HG02943 (cell line): ENCODE results near the gene PLA2G2E.

Experiments used
- ATAC-seq: cut with Tn5 transposase; IDR thresholded peaks from one replicate; pipeline ENCODE4 v1.9.1; 2021; ENCODE audit warnings: mild to moderate bottlenecking, low read depth, moderate library complexity; ENCODE audit not compliant: unreplicated experiment

The PLA2G2E gene, protein sequence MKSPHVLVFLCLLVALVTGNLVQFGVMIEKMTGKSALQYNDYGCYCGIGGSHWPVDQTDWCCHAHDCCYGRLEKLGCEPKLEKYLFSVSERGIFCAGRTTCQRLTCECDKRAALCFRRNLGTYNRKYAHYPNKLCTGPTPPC

GRCh38 chr1:19923137-19923952, at the start of gene PLA2G2E:
TSS of gene PLA2G2E (minus strand) at chr1:19923617. CDS start at chr1:19923559, 58 bp downstream.
- ATAC-seq: no peak

DNA sequence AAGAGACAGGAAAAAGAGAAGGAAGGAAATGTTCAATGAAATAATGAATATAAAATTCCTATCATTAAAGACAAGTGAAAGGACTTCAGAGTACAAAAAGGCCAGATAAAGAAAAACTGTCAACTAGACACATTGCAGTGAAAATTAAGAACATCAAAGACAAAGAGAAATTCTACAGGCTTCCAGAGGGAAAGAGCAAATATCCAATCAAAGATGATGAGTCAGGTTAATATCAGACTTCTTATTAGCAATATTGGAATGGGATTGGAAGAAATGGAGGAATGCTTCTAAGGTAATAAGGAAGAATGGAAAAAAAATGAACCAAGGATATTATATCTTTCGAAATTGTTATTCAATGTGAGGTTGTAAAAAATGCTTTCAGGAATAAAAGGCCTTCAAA, 48.2 kb upstream of the PLA2G2E start:
- no peak for ATAC-seq

DNA sequence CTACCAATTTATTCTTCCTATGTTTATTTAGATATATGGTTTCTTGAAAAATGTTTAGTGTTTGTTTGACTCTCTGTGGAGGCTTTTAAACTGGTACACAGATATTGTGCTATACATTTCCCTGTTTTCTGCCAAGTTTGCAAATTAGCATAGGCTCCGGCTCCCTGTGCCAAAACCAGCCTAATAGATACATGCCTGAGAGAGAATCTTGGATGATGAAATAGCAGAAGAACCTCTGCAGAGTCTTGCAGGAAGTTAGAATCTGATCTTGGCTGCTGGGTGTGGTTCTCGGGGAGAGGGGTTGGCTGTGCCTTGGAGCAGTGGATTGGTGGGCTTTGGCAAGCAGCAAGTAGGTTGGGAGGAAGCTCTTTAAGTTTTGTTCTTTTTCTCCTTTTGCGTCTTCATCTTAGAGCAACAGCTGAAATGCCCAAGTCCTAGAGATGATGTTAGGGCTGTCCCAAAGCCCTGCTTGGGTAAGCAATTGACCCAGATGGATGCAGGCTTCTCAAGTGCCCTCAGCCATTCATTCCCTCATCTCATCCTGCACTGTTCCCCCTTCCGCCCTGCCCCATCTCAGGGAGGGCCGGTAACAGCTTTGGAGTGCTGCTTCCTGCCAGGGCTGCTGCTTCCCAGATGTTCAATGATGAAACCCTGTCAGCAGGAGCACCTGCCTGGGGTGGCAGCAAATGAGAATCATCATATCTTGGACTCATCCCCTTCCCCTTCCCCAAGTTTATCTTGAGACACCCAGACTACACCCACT, 46.7 kb upstream of the PLA2G2E start:
- ATAC-seq: no peak

- no peak for ATAC-seq
Measured at GRCh38 chr1:19967808-19968207, 44.4 kb upstream of the PLA2G2E start.

DNA sequence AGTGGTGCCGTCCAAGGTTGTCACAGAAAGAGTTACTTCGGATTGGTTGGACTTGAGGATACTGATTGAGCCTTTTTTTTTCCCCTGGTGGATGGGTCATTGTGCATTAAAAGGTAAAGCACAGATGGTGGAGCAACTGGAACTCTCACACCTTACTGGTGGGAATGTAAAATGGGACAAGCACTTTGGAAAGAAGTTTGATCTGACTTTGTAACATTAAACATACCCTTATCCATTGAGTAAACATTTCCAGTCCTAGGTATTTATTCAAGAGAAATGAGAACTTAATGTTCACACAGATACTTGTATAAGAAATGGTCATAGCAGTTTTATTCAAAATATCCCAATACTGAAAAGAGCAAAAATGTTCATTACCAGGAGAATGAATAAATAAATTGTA, 41.1 kb upstream of the PLA2G2E start:
- no peak for ATAC-seq

GRCh38 chr1:19963636-19964035, 40.2 kb upstream of the PLA2G2E start:
- ATAC-seq: no peak

GRCh38 chr1:19960591-19960990, 37.2 kb upstream of the PLA2G2E start:
- no peak for ATAC-seq

DNA sequence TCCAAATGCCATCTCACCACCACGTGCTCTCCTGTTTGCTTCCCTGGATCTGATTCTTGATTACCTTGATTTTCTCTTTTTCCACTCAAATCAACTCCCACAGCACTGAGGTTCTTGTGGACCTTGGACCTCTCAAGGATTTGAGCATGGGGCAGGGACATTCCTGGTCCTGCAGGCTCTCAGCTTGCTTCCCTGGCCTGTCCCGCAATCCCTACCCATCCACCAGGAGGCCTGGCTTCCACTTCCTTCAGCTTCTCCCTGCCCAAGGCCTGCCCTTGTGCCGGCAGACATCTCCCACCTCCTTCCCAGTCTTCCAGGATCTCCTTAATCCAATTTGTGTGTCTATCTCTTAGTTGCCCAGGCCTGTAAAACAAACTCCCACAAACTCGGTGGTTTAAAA, 34.4 kb upstream of the PLA2G2E start:
- no peak for ATAC-seq

DNA sequence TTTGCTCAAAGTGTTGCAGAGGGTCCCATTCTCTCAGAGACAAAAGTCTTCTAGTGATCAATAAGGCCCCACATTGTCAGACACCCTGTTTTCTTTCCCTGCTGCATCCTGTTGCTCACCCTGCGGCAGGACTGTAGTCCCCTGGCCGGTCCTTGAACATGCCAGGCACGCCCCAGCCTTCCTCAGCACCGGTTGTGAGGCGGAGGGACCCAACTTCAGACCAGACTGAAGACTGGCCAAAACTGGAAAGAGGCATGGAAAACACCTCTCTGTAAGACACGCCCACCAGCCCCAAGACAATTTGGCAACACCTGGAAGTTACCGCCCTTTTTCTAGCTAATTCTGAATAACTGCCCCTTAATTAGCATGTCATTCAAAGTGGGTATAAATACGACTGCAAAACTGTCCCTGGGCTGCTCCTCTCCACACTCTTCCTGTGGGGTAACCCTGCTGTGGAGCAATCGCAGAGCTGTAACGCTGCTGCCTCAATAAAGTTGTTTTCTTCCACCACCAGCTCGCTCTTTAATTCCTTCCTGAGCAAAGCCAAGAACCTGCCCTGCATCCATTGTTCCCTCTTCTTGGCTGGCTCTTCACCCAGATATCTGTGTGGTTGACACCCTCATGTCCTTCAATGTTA, 32.2 kb upstream of the PLA2G2E start:
- no peak for ATAC-seq

- ATAC-seq: no peak
Measured at GRCh38 chr1:19954059-19954458, 30.6 kb upstream of the PLA2G2E start.

GRCh38 chr1:19949016-19949415, 25.6 kb upstream of the PLA2G2E start:
- no peak for ATAC-seq

GRCh38 chr1:19946971-19947370, 23.6 kb upstream of the PLA2G2E start:
- ATAC-seq: no peak

GRCh38 chr1:19946331-19946751, 22.9 kb upstream of the PLA2G2E start:
- no peak for ATAC-seq

DNA sequence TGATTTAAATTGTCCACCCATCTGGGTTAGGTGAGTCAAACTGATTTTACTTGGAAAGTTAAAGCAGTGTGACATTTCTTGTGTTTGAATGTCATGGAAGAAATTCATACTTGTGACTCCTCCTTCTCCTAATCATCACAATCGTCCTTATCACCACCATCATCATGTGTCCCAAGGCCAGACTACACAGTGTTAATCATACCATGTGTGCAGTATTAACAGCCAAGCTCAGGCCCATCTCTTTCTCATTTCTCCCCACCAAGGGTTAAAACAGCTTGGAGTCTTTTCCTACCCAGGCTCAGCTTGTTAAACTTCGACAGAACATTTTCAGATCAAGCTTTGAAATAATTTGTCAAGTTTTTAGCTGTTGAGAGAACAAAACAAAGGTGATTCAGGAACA, 22.5 kb upstream of the PLA2G2E start:
- no peak for ATAC-seq

DNA sequence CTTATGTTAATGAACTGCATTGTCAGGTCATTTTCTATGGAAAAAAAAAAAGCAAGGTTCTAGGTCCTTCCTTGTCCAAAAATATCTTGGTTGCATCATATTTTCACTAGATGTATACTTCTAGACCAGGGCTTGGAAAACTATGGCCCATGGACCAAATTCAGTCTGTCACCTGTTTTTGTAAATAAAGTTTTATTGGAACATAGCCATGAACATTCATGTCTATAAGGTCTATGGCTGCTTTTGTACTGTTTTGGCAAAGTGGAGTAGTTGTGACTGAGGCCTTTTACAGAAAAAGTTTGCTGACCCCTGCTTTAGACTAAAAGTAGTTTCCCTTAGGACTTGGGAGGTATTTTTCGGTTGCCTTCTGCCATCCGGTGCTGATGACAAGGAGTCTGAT, 19.2 kb upstream of the PLA2G2E start:
- ATAC-seq: no peak

DNA sequence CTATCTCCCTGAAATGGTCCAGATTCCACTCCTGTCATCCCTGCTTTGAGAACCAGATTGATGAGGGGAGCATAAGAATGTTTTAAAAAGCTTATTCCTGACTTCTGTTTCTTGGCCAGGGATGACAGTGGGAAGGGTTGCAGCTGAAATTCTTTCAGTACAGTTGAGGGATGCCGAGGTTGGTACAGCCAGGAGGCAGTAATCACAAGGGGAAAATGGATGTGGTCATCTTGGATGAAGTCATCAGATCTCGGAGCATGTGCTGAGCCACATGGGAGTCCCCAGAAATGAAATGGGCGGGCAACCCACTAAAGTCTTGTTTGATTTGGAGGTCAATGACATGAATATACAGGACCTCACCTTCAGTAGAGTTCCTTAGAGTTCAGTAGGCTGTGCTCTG, 18.7 kb upstream of the PLA2G2E start:
- ATAC-seq: no peak

DNA sequence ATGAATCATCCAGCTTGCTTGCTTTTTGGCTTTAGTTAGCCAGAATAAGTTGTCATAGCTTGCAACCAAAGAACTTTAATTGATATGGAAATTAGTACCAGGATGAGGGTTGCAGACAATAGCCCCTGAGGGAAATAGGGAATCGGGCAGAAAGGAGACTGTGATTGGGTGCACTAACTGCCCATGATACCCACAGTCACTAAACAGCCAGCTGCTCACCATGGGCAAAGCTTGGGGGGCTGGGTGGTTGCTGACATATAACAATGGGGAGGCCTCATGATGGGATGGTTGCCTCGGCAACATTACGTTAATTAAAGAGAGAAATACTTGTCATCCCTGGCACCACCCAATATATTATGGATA, 17.8 kb upstream of the PLA2G2E start:
- ATAC-seq: no peak

DNA sequence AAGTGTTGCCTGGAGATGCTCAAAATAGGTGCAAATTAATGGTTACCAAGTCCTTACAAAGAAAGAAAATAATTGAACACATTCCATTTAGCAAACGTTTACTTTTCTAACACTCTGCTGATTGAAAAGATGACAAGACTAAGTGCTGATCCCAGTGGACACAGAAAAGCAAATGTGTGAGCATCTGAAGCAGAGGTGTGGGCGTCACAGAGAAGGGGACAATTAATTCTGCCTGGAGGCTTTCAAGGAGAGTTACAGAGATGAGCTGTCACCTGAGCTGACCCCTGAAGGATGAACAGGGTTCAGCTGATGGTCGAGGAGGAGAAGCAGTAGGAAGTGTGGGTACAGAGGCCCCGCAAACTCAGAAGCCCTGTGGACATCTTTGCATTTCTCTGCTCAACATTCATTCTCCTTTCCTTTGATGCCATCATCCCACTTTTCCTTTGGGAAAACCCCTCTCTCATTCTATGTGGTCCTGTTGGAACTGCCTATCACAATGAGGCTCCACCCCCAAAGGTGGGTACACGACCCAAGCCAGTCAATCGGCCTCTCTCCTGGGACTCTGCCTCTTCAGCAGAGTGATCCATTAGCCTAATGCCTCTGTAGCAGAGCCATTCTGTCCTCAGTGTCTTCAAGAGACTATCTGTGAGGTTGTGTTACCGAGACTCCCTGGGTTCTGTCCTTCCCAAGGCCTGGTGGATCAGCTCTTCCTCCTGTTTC, 17.2 kb upstream of the PLA2G2E start:
- no peak for ATAC-seq

GRCh38 chr1:19938472-19938871, 15.1 kb upstream of the PLA2G2E start:
- no peak for ATAC-seq

- ATAC-seq: no peak
Measured at GRCh38 chr1:19936061-19936750, 12.8 kb upstream of the PLA2G2E start.
